KOPT-K1 (cell line): Measurements from ENCODE around the gene NCOA4.
"Not testable (repeated sequence)": the region's sequence is repeated elsewhere in the genome, so short reads cannot be mapped to it uniquely, and the experiment has no call there.

ENCODE experiments used
- H3K27ac ChIP-seq: fragments of 200-600 bp; sonication (generic); 2 replicates; pipeline ENCODE4 v1.5.1; 2016; ENCODE audit warnings: antibody characterized with exemption, mild to moderate bottlenecking, low read depth, low read length; ENCODE audit not compliant: poor library complexity, severe bottlenecking
- H3K36me3 ChIP-seq: fragments of 200-600 bp; sonication (generic); 2 replicates; pipeline ENCODE4 v1.5.1; 2017; ENCODE audit warnings: antibody characterized with exemption, mild to moderate bottlenecking, low read length, moderate library complexity; ENCODE audit not compliant: insufficient read depth
- H3K9me3 ChIP-seq: fragments of 200-600 bp; sonication (generic); 2 replicates; pipeline ENCODE4 v1.5.1; 2017; ENCODE audit warnings: antibody characterized with exemption, low read length, mild to moderate bottlenecking; ENCODE audit not compliant: insufficient read depth, poor library complexity, severe bottlenecking

NCOA4 gene

DNA sequence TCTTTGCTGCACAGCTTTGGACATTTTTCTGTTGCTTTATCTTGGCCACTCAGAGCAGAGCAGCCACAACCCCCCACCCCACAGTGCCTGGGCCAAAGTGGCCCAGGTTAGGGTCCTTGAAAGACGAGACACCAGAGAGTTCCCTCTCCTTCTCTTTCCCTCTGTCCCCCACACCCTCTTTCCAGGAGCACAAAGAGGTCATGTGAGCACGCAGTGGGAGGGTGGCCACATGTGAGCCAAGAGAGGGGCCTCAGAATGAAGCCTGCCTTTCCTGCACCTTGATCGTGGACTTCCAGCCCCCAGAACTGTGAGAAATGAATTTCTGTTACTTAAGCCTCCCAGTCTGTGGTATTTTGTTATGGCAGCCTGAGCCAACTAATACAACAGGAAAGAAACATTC, 30.3 kb upstream of the NCOA4 start:
- H3K27ac ChIP-seq = no peak overlapping the region
- peaks cover 11% of the 10 kb centered on the region for H3K9me3 ChIP-seq
- H3K36me3 ChIP-seq = no peaks in the 10 kb centered on the region

GRCh38 chr10:46057927-46058326, 27.5 kb upstream of the NCOA4 start:
- not testable (repeated sequence) for H3K36me3 ChIP-seq, H3K27ac ChIP-seq
- H3K9me3 ChIP-seq = peaks cover 11% of the 10 kb centered on the region

GRCh38 chr10:46057038-46057437, 26.6 kb upstream of the NCOA4 start:
- H3K27ac ChIP-seq = no peak overlapping the region
- H3K36me3 ChIP-seq = no peaks in the 10 kb centered on the region
- peaks cover 11% of the 10 kb centered on the region for H3K9me3 ChIP-seq

DNA sequence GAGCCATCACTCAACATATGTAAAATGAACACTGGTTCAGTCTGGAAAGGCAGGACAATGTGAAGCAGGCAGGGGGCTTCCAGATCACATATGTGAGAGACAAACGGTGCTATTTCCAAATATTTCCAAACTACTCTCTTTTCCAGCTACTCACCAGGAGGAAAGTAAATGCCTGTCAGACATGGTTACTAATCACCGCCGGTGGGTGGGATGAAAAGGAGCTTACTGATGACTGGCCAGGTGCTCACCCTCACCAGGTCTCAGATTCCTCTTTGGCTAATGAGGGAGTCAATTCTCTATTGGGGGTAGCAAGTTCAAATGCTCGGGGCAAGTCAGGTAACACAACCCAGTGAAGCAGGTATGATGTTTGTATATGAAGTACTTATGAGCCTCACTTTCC, 25.3 kb upstream of the NCOA4 start:
- no peaks in the 10 kb centered on the region for H3K36me3 ChIP-seq
- peaks cover 11% of the 10 kb centered on the region for H3K9me3 ChIP-seq
- H3K27ac ChIP-seq = no peak overlapping the region

DNA sequence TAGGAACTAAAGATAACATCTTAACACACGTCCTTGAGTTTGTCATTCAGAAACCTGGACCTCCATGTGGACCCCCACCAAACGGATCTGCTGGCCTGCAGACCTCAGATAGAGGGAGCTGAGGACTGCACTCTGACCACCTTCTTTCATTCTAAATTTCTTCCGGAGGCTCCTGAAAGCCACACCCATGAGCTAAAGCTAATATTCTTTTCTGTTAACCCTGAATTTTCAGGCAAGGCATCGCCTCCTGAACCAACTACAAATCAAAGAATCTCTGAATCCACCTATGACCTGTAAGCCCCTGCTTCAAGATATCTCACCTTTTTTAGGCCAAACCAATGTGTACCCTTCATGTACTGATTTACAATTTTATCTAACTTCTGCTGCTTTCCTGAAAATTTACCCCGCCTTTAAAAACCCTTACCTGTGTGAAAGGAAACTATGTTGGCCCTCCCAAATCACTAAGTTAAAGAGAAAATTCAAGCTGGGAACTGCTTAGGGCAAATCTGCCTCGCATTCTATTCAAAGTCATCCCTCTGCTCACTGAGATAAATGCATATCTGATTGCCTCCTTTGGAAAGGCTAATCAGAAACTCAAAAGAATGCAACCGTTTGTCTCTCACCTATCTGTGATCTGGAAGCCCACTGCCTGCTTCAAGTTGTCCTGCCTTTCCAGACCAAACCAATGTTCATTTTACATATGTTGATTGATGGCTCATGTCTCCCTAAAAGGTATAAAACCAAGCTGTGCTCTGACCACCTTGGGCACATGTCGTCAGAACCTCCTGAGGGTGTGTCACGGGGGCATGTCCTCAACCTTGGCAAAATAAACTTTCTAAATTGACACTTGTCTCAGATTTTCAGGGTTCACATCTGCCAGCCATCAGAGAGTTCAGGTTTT, 23.4 kb upstream of the NCOA4 start:
- H3K36me3 ChIP-seq = no peaks in the 10 kb centered on the region
- H3K27ac ChIP-seq = no peak overlapping the region

DNA sequence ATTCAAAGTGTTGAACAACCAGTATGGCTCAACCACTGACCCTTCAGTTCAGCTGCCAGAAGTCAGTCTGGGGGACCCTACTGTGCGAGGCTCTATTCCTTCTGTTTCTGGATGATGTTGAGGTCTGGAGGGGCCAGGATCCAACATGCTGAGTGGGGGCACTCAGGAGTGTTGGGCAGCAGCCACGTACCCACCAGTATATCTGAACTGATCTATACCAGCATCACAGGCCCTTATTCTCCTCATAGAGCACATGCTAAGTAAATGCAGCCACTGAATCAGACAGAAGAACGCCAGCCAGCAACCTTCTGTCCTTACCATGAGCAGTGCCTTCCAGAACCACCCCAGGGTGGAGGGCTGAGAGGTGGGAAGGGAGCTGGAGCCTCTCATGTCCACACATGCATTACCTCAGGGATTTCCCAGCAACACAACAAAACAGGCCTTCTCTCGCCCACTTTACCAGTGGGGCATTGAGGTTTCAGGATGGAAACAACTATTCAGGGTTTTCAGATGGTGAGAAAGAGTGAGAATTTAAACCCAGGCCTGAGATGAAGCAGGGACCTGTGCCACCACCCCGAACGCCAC, 22.5 kb upstream of the NCOA4 start:
- Histone ChIP-seq H3K9me3 (peaks cover 11% of the 10 kb centered on the region), H3K36me3 (no peaks in the 10 kb centered on the region), H3K27ac (no peak overlapping the region)

More for the DNA sequence above, 23.4 kb upstream of the NCOA4 start:
- H3K9me3 ChIP-seq = peaks cover 11% of the 10 kb centered on the region

- Histone ChIP-seq H3K36me3 (no peaks in the 10 kb centered on the region), H3K27ac (no peak overlapping the region), H3K9me3 (peaks cover 8% of the 10 kb centered on the region)
Observed at GRCh38 chr10:46052057-46052790, 21.8 kb upstream of the NCOA4 start.

DNA sequence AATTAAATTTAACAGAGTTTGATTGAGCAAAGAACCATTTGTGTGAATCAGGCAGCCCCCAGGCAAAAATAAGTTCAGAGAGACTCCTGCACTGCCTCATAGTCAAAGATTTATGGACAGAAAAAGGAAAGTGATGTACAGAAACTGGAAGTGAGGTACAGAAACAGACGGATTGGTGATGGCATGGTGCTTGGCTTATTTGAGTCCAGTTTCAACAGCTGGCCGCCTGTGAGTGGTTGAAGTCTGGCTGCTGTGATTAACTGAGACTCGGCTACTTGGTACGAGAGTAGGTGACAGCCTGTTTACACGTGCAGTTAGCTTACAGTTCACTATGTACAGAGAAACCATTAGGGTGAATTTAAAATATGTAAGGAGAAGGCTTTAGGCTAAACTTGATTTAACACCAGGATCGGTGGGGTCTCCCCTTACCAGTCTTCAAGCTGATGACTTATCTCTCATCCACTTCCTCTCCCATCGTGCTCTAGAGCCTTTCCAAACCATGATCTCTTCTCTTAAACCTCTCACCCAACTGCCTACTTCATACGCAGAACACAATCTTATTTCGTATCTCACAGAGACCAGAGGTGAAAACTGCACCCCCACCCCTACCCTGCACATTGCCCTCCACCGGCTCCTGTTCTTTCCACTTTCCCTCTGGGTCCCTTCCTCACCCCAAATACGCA, 20.7 kb upstream of the NCOA4 start:
- H3K27ac ChIP-seq = no peak overlapping the region
- H3K9me3 ChIP-seq = no peaks in the 10 kb centered on the region
- no peaks in the 10 kb centered on the region for H3K36me3 ChIP-seq

DNA sequence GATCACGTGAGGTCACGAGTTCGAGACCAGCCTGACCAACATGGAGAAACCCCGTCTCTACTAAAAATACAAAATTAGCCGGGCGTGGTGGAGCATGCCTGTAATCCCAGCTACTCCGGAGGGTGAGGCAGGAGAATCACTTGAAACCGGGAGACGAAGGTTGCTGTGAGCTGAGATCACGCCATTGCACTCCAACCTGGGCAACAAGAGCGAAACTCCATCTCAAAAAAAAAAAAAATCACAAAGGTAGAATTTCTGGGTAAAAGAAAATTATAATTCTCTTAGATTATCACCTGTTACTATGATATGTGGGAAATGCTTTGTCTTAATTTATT, 19.0 kb upstream of the NCOA4 start:
- H3K27ac ChIP-seq, H3K9me3 ChIP-seq, H3K36me3 ChIP-seq: not testable (repeated sequence)

- no peak overlapping the region for H3K27ac ChIP-seq
Observed at GRCh38 chr10:46048152-46048551, 17.7 kb upstream of the NCOA4 start.

DNA sequence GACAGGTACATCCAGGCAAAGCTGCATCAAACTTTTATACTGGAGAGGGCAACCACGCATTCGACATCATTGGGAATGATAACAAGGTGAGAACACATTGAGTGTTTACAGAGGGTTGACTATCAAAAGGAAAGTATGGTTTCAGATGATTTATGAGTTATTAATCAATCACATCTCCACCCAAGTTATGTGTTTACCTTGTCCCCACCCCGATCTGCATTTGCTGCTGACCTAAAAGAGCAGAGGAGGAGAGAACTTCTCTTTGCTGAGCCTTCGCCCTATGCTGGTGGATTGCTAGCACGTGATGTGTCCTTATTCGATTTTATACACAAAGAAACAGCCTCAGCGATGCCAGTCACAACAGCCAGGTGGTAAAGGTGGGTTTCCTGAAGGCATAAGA, 15.8 kb upstream of the NCOA4 start, which contains the start of gene MSMB:
Gene MSMB (minus strand): TSS at position 9 of the 400 bp plus-strand sequence. CDS start 32 bp downstream, outside the sequence.
- Histone ChIP-seq H3K9me3 (no peaks in the 10 kb centered on the region), H3K36me3 (no peaks in the 10 kb centered on the region), H3K27ac (no peak within 1 kb of the TSS)

More at GRCh38 chr10:46048152-46048551, 17.7 kb upstream of the NCOA4 start:
- no peaks in the 10 kb centered on the region for H3K36me3 ChIP-seq
- no peaks in the 10 kb centered on the region for H3K9me3 ChIP-seq

DNA sequence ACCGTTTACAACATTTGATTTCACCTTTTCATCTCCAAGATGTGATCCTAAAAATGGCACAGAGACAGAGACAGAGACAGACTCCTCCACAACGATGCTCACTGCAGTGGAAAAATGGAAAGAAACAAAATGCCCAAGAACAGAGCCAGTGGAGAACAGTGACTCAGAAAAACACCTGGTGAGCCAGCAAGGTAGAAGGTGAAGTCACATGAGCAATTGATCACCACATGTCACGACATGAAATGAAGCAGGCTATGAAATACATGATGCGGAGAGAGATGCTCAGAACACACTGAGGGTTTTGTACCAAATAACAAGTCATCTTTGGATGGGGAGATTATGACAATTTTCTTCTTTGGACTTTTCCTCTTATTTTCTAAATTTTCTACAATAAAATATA, 12.1 kb upstream of the NCOA4 start:
- H3K27ac ChIP-seq = no peak overlapping the region
- no peaks in the 10 kb centered on the region for H3K36me3 ChIP-seq
- no peaks in the 10 kb centered on the region for H3K9me3 ChIP-seq

- no peaks in the 10 kb centered on the region for H3K9me3 ChIP-seq
- H3K27ac ChIP-seq = no peak overlapping the region
- H3K36me3 ChIP-seq = no peaks in the 10 kb centered on the region
Observed at GRCh38 chr10:46040004-46040403, 9.6 kb upstream of the NCOA4 start.

GRCh38 chr10:46037107-46037825, 6.8 kb upstream of the NCOA4 start:
- Histone ChIP-seq H3K9me3 (no peaks in the 10 kb centered on the region), H3K36me3 (no peaks in the 10 kb centered on the region), H3K27ac (no peak overlapping the region)
